SK-N-SH (cell line): ENCODE data around the gene GRIA1.

ENCODE experiments used
- CHD2 ChIP-seq: fragments of 150-350 bp; IDR thresholded peaks from 2 replicates; pipeline ENCODE4 v1.6.1; 2018; ENCODE audit warnings: low read length; ENCODE audit not compliant: partially characterized antibody
- CTCF ChIP-seq: fragments of 200-600 bp; sonication (generic); IDR thresholded peaks from 2 replicates; pipeline ENCODE4 v1.6.1; 2017; ENCODE audit warnings: antibody characterized with exemption, mild to moderate bottlenecking, moderate library complexity
- EP300 ChIP-seq, 2 experiments: IDR thresholded peaks; 2 replicates each; pipeline versions ENCODE4 v1.4.0 to v1.6.1; 2012; ENCODE audit warnings: borderline replicate concordance in 1 of 2, low read depth in 1 of 2, low read length in 1 of 2
- TAF1 ChIP-seq: IDR thresholded peaks from 2 replicates; pipeline ENCODE4 v1.6.1; 2012; ENCODE audit warnings: low read depth, mild to moderate bottlenecking, low read length, moderate library complexity, borderline replicate concordance
- TF ChIP-seq, protein P1 (sequence below): fragments of 150-350 bp; IDR thresholded peaks from 2 replicates; pipeline ENCODE4 v1.6.1; 2017; ENCODE audit warnings: antibody characterized with exemption, low read length, low read depth, borderline replicate concordance
- TF ChIP-seq, protein P2 (sequence below): IDR thresholded peaks from 2 replicates; pipeline ENCODE4 v1.4.0; 2012; ENCODE audit warnings: low read depth, borderline replicate concordance

DNA sequence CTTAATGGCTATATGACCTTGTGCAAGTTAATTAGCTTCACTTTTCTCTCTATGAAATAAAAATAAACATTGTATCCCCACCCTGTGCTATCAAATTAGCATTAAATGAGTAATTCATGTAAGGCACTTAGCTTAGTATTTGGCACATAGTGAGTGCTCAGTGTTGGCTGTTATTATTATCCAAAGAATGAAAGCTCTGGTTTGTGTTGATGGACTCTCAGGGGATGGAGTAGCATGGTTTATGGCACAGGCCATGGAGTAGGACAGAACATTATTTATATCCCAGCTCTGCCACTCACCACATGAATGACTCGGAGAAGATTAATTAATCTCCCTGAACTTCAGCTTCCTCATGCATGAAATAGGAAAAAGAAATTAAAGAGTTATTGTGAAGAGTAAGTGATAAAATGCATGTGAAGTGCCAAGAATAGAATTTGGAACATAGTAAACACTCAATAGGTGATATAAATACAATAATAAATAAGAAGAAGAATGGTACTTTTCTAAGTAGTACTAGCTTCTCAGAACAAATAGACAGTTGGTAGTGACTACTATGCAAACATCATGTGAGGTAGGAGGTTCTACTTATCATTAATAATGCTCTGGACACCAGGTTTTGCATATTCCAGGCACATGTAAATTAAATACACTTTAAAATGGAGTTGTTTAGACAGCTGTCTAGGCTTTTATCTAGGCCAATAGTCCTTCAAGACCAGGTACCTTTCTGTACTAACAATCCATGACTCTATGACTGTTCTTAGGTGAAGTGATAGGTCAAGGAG is 146.4 kb downstream of the GRIA1 start:
- TF ChIP-seq, protein P1, sequence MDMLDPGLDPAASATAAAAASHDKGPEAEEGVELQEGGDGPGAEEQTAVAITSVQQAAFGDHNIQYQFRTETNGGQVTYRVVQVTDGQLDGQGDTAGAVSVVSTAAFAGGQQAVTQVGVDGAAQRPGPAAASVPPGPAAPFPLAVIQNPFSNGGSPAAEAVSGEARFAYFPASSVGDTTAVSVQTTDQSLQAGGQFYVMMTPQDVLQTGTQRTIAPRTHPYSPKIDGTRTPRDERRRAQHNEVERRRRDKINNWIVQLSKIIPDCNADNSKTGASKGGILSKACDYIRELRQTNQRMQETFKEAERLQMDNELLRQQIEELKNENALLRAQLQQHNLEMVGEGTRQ: no peak
- no peak for TF ChIP-seq TAF1
- TF ChIP-seq CTCF: no peak
- TF ChIP-seq EP300 (IDR thresholded peaks at IDR 0.05; ENCODE audit: borderline replicate concordance in 1 of 2, low read depth in 1 of 2, low read length in 1 of 2): no peak
- TF ChIP-seq, protein P2, sequence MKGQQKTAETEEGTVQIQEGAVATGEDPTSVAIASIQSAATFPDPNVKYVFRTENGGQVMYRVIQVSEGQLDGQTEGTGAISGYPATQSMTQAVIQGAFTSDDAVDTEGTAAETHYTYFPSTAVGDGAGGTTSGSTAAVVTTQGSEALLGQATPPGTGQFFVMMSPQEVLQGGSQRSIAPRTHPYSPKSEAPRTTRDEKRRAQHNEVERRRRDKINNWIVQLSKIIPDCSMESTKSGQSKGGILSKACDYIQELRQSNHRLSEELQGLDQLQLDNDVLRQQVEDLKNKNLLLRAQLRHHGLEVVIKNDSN: no peak
- TF ChIP-seq CHD2: no peak
